HEK293 (cell line): ENCODE measurements around the gene ELL2.

ENCODE experiments used
- CTCF ChIA-PET: fragments of 350-600 bp; formaldehyde crosslinking; extraction: SDS; loops from one replicate; lab custom pipeline; 2021; ENCODE audit warnings: antibody characterized with exemption; lab: Yijun Ruan, JAX
- POLR2A ChIA-PET: fragments of 300-600 bp; formaldehyde crosslinking; extraction: SDS; loops from one replicate; lab custom pipeline; 2020; ENCODE audit warnings: antibody characterized with exemption, inconsistent platforms; lab: Yijun Ruan, JAX
- H3K27ac ChIP-seq: fragments of 200-500 bp; sonication (Bioruptor generic); 2 replicates; pipeline ENCODE4 v1.5.1; 2014; ENCODE audit warnings: low read depth, low read length, control low read depth, inconsistent platforms; ENCODE audit errors: extremely low read depth
- H3K36me3 ChIP-seq, 2 experiments: fragments of 200-500 bp in 1 of 2; sonication (Bioruptor generic) in 1 of 2; 1 replicate in 1 of 2; 2 replicates in 1 of 2; pipeline ENCODE4 v1.5.1; 2014 to 2017; ENCODE audit warnings: inconsistent platforms in 2 of 2, low read length in 2 of 2; ENCODE audit not compliant: control insufficient read depth in 2 of 2, insufficient read depth in 1 of 2
- H3K4me1 ChIP-seq: fragments of 200-500 bp; sonication (Bioruptor generic); 2 replicates; pipeline ENCODE4 v1.5.1; 2014; ENCODE audit warnings: mild to moderate bottlenecking, low read length, inconsistent platforms; ENCODE audit not compliant: control insufficient read depth, insufficient read depth
- H3K4me3 ChIP-seq: 2 replicates; pipeline ENCODE4 v1.5.1; 2011; ENCODE audit warnings: low read depth, mild to moderate bottlenecking, control low read depth, low read length, moderate library complexity
- H3K9me3 ChIP-seq: fragments of 200-500 bp; sonication (Bioruptor generic); 2 replicates; pipeline ENCODE4 v1.5.1; 2014; ENCODE audit warnings: low read depth, low read length, inconsistent platforms; ENCODE audit not compliant: control insufficient read depth, insufficient read depth
- OVOL3 ChIP-seq: fragments of 450-650 bp; formaldehyde crosslinking; IDR thresholded peaks from 2 replicates; pipeline ENCODE4 v1.5.1; 2016; ENCODE audit warnings: missing biosample characterization, missing genetic modification characterization
- PRDM1 ChIP-seq: fragments of 450-650 bp; formaldehyde crosslinking; IDR thresholded peaks from 2 replicates; pipeline ENCODE4; 2016; ENCODE audit warnings: missing biosample characterization, missing genetic modification characterization
- ZBTB1 ChIP-seq: fragments of 450-650 bp; formaldehyde crosslinking; IDR thresholded peaks from 2 replicates; pipeline ENCODE4 v1.5.1; 2016; ENCODE audit warnings: missing biosample characterization, missing genetic modification characterization
- ZBTB8A ChIP-seq: fragments of 450-650 bp; formaldehyde crosslinking; IDR thresholded peaks from 2 replicates; pipeline ENCODE4 v1.5.1; 2016; ENCODE audit warnings: missing biosample characterization, missing genetic modification characterization
- ZNF114 ChIP-seq: fragments of 450-650 bp; formaldehyde crosslinking; IDR thresholded peaks from 2 replicates; pipeline ENCODE4 v1.5.0; 2017; ENCODE audit warnings: missing biosample characterization, missing genetic modification characterization
- ZNF132 ChIP-seq: fragments of 450-650 bp; formaldehyde crosslinking; IDR thresholded peaks from 2 replicates; pipeline ENCODE4 v1.5.1; 2017; ENCODE audit warnings: missing biosample characterization, missing genetic modification characterization, borderline replicate concordance
- ZNF133 ChIP-seq: fragments of 450-650 bp; formaldehyde crosslinking; IDR thresholded peaks from 2 replicates; pipeline ENCODE4 v1.5.1; 2016; ENCODE audit warnings: missing biosample characterization, missing genetic modification characterization
- ZNF354C ChIP-seq: fragments of 450-650 bp; formaldehyde crosslinking; IDR thresholded peaks from 2 replicates; pipeline ENCODE4 v1.5.1; 2016; ENCODE audit warnings: missing biosample characterization, missing genetic modification characterization, low read depth, borderline replicate concordance
- ZNF433 ChIP-seq: fragments of 450-650 bp; formaldehyde crosslinking; IDR thresholded peaks from 2 replicates; pipeline ENCODE4 v1.5.1; 2016; ENCODE audit warnings: missing biosample characterization, missing genetic modification characterization, low read depth
- ZNF521 ChIP-seq: fragments of 450-650 bp; formaldehyde crosslinking; IDR thresholded peaks from 2 replicates; pipeline ENCODE4 v1.5.1; 2017; ENCODE audit warnings: missing biosample characterization, mild to moderate bottlenecking, missing genetic modification characterization
- ZNF558 ChIP-seq: fragments of 450-650 bp; formaldehyde crosslinking; IDR thresholded peaks from 2 replicates; pipeline ENCODE4 v1.5.1; 2016; ENCODE audit warnings: missing biosample characterization, missing genetic modification characterization
- ZNF623 ChIP-seq: fragments of 450-650 bp; formaldehyde crosslinking; IDR thresholded peaks from 2 replicates; pipeline ENCODE4 v1.5.1; 2016; ENCODE audit warnings: missing biosample characterization, missing genetic modification characterization
- ZSCAN16 ChIP-seq: fragments of 450-650 bp; formaldehyde crosslinking; IDR thresholded peaks from 2 replicates; pipeline ENCODE4 v1.5.1; 2016; ENCODE audit warnings: missing biosample characterization, missing genetic modification characterization
- TF ChIP-seq, protein P1 (sequence below): fragments of 450-650 bp; formaldehyde crosslinking; IDR thresholded peaks from 2 replicates; pipeline ENCODE4 v1.5.1; 2016; ENCODE audit warnings: missing biosample characterization, missing genetic modification characterization, borderline replicate concordance
- TF ChIP-seq, protein P2 (sequence below): fragments of 450-650 bp; formaldehyde crosslinking; optimal IDR thresholded peaks from 2 replicates; pipeline ENCODE3; 2016; ENCODE audit warnings: missing biosample characterization, mild to moderate bottlenecking, missing genetic modification characterization
- TF ChIP-seq, protein P3 (sequence below): fragments of 450-650 bp; formaldehyde crosslinking; IDR thresholded peaks from 2 replicates; pipeline ENCODE4 v1.5.1; 2016; ENCODE audit warnings: missing biosample characterization, missing genetic modification characterization
- TF ChIP-seq, protein P4 (sequence below): fragments of 450-650 bp; formaldehyde crosslinking; IDR thresholded peaks from 2 replicates; pipeline ENCODE4 v1.5.1; 2016; ENCODE audit warnings: missing biosample characterization, missing genetic modification characterization

The ELL2 gene

DNA sequence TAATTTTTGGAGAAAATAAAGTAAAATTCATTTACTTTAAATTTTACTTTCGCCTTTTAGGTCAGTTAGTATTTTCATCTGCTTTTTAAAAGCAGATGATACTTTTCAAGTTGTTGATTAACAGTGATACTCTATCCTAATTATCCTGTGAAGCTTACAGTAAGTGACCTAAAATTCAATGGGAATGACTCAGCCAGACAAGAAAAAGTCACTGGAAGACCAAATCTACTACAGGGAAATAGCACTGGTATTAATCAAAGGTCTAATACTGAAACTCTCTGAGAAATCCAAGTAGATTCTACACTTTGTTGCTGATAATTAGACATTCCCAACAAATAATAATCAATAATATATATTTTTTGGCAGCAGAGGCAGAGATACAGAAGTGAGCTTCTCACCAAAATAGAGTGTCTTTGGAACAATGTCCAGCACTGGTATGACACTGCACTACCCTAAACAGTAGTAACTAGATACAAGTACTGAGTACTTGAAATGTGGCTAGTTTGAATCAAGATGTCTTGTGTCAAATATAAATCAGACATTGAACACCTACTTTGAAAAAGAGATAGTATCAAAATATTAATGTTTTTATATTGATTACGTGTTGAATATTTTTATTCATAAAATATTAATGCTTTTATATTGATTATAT, 22.8 kb upstream of the ELL2 start:
- H3K27ac ChIP-seq: no peak overlapping the region
- no peaks in the 10 kb centered on the region for H3K36me3 ChIP-seq
- TF ChIP-seq ZNF354C (no peak), PRDM1 (tag by site-specific recombination) (peak; percentile 73; the same call in 1 of the 2 replicates)
- H3K4me3 ChIP-seq: no peak overlapping the region
- POLR2A ChIA-PET: no interaction called here
- CTCF ChIA-PET: interaction anchor here (0.5 to 0.6 kb wide), 2 partner anchors 13 to 79 kb away, joined by 3 read pairs; no protein-coding TSS in a partner anchor
- no peaks in the 10 kb centered on the region for H3K4me1 ChIP-seq
- no peaks in the 10 kb centered on the region for H3K9me3 ChIP-seq

DNA sequence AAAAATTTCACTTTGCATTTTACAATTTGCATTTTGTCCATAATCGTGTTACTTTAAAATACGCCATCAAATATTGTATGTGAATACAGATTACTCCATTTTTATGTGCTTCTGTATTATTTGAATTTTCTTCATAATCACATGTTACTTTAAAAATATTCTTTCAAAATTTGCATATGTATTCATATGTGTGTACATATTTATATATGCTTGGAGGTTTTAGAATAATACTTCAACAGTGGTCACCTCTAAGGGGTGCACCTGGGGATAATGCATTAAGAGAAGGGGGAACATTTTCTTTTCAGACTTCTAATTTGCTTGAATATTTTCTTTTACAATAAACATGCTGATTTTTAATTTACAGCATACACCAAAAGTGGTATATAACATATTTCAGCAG, 21.9 kb upstream of the ELL2 start:
- POLR2A ChIA-PET: no interaction called here

More for the DNA sequence above, 21.9 kb upstream of the ELL2 start:
- Histone ChIP-seq H3K36me3 (no peaks in the 10 kb centered on the region), H3K27ac (no peak overlapping the region), H3K9me3 (no peaks in the 10 kb centered on the region), H3K4me3 (no peak overlapping the region), H3K4me1 (no peaks in the 10 kb centered on the region)
- CTCF ChIA-PET: no interaction called here
- no peak for TF ChIP-seq ZNF132 (tag by site-specific recombination)
- TF ChIP-seq, protein P1, sequence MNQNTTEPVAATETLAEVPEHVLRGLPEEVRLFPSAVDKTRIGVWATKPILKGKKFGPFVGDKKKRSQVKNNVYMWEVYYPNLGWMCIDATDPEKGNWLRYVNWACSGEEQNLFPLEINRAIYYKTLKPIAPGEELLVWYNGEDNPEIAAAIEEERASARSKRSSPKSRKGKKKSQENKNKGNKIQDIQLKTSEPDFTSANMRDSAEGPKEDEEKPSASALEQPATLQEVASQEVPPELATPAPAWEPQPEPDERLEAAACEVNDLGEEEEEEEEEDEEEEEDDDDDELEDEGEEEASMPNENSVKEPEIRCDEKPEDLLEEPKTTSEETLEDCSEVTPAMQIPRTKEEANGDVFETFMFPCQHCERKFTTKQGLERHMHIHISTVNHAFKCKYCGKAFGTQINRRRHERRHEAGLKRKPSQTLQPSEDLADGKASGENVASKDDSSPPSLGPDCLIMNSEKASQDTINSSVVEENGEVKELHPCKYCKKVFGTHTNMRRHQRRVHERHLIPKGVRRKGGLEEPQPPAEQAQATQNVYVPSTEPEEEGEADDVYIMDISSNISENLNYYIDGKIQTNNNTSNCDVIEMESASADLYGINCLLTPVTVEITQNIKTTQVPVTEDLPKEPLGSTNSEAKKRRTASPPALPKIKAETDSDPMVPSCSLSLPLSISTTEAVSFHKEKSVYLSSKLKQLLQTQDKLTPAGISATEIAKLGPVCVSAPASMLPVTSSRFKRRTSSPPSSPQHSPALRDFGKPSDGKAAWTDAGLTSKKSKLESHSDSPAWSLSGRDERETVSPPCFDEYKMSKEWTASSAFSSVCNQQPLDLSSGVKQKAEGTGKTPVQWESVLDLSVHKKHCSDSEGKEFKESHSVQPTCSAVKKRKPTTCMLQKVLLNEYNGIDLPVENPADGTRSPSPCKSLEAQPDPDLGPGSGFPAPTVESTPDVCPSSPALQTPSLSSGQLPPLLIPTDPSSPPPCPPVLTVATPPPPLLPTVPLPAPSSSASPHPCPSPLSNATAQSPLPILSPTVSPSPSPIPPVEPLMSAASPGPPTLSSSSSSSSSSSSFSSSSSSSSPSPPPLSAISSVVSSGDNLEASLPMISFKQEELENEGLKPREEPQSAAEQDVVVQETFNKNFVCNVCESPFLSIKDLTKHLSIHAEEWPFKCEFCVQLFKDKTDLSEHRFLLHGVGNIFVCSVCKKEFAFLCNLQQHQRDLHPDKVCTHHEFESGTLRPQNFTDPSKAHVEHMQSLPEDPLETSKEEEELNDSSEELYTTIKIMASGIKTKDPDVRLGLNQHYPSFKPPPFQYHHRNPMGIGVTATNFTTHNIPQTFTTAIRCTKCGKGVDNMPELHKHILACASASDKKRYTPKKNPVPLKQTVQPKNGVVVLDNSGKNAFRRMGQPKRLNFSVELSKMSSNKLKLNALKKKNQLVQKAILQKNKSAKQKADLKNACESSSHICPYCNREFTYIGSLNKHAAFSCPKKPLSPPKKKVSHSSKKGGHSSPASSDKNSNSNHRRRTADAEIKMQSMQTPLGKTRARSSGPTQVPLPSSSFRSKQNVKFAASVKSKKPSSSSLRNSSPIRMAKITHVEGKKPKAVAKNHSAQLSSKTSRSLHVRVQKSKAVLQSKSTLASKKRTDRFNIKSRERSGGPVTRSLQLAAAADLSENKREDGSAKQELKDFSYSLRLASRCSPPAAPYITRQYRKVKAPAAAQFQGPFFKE: no peak
- TF ChIP-seq ZNF433 (tag by site-specific recombination): no peak
- TF ChIP-seq, protein P2, sequence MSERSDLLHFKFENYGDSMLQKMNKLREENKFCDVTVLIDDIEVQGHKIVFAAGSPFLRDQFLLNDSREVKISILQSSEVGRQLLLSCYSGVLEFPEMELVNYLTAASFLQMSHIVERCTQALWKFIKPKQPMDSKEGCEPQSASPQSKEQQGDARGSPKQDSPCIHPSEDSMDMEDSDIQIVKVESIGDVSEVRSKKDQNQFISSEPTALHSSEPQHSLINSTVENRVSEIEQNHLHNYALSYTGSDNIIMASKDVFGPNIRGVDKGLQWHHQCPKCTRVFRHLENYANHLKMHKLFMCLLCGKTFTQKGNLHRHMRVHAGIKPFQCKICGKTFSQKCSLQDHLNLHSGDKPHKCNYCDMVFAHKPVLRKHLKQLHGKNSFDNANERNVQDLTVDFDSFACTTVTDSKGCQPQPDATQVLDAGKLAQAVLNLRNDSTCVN (tag by site-specific recombination): no peak
- TF ChIP-seq, protein P3, sequence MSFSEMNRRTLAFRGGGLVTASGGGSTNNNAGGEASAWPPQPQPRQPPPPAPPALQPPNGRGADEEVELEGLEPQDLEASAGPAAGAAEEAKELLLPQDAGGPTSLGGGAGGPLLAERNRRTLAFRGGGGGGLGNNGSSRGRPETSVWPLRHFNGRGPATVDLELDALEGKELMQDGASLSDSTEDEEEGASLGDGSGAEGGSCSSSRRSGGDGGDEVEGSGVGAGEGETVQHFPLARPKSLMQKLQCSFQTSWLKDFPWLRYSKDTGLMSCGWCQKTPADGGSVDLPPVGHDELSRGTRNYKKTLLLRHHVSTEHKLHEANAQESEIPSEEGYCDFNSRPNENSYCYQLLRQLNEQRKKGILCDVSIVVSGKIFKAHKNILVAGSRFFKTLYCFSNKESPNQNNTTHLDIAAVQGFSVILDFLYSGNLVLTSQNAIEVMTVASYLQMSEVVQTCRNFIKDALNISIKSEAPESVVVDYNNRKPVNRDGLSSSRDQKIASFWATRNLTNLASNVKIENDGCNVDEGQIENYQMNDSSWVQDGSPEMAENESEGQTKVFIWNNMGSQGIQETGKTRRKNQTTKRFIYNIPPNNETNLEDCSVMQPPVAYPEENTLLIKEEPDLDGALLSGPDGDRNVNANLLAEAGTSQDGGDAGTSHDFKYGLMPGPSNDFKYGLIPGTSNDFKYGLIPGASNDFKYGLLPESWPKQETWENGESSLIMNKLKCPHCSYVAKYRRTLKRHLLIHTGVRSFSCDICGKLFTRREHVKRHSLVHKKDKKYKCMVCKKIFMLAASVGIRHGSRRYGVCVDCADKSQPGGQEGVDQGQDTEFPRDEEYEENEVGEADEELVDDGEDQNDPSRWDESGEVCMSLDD (tag by site-specific recombination): no peak
- no peak for TF ChIP-seq OVOL3
- no peak for TF ChIP-seq ZNF133 (tag by site-specific recombination)
- TF ChIP-seq, protein P4, sequence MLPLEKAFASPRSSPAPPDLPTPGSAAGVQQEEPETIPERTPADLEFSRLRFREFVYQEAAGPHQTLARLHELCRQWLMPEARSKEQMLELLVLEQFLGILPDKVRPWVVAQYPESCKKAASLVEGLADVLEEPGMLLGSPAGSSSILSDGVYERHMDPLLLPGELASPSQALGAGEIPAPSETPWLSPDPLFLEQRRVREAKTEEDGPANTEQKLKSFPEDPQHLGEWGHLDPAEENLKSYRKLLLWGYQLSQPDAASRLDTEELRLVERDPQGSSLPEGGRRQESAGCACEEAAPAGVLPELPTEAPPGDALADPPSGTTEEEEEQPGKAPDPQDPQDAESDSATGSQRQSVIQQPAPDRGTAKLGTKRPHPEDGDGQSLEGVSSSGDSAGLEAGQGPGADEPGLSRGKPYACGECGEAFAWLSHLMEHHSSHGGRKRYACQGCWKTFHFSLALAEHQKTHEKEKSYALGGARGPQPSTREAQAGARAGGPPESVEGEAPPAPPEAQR (tag by site-specific recombination): no peak
- TF ChIP-seq ZNF521: no peak
- no peak for TF ChIP-seq ZNF558
- TF ChIP-seq ZSCAN16: no peak
- TF ChIP-seq ZBTB1 (tag by site-specific recombination): no peak
- no peak for TF ChIP-seq ZNF114 (tag by site-specific recombination)
- TF ChIP-seq ZBTB8A (tag by site-specific recombination): no peak
- no peak for TF ChIP-seq ZNF623
